Brain microvascular endothelial cell (primary cell): ENCODE measurements around the gene NABP1.

Experiments
- DNase-seq: peaks from one replicate; pipeline ENCODE4 v3.0.0-alpha.2; 2020
- H3K27ac ChIP-seq: fragments of 250-450 bp; sonication (Bioruptor Pico); 2 replicates; pipeline ENCODE4 v1.5.1; 2020; ENCODE audit warnings: mild to moderate bottlenecking, moderate library complexity
- H3K27me3 ChIP-seq: fragments of 250-450 bp; sonication (Bioruptor Pico); replicated peaks from 2 replicates; pipeline ENCODE4 v1.5.1; 2020; ENCODE audit warnings: mild to moderate bottlenecking
- H3K36me3 ChIP-seq: fragments of 250-450 bp; sonication (Bioruptor Pico); replicated peaks from 2 replicates; pipeline ENCODE4 v1.5.1; 2020; ENCODE audit warnings: mild to moderate bottlenecking
- H3K4me3 ChIP-seq: 2 replicates; pipeline ENCODE4 v1.5.1; 2011; ENCODE audit warnings: low read depth, mild to moderate bottlenecking, control low read depth, low read length, moderate library complexity
- in situ Hi-C: cut with HindIII; loops from 2 replicates; pipeline ENCODE4 v1.10.0; 2017; ENCODE audit warnings: low sequenced_read_pairs, low pct_ligation_motif_present
- TF ChIP-seq, protein P1 (sequence below): IDR thresholded peaks from 2 replicates; pipeline ENCODE4 v1.5.1; 2011; ENCODE audit warnings: low read depth, mild to moderate bottlenecking, moderate library complexity, low read length, control low read depth, inconsistent platforms; ENCODE audit errors: missing control alignments

The NABP1 gene

DNA sequence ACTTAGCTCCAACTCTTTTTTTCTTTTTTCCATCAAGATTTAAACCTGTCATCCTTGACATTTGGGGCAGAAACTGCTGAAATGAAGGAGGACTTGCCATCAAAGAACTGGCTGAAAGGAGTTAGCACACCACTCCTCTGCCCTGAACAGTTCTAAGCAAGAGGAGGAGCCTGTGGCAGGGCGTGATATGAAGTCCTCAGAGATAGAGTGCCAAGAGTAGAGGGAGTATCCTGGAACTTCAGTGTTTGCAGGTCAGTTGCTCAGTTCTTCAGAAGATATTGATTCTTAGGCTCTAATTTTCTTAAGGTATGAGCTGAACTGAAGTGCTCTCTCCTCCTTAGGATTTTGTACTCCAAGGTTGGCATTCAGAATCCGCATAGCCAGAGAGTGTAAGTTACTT, 15.2 kb downstream of the NABP1 start:
- H3K4me3 ChIP-seq, result no peak overlapping the region
- H3K27ac ChIP-seq, result no peak overlapping the region
- no peaks in the 10 kb centered on the region for H3K27me3 ChIP-seq
- H3K36me3 ChIP-seq, result no peaks in the 10 kb centered on the region
- no peak for DNase-seq
- TF ChIP-seq, protein P1, sequence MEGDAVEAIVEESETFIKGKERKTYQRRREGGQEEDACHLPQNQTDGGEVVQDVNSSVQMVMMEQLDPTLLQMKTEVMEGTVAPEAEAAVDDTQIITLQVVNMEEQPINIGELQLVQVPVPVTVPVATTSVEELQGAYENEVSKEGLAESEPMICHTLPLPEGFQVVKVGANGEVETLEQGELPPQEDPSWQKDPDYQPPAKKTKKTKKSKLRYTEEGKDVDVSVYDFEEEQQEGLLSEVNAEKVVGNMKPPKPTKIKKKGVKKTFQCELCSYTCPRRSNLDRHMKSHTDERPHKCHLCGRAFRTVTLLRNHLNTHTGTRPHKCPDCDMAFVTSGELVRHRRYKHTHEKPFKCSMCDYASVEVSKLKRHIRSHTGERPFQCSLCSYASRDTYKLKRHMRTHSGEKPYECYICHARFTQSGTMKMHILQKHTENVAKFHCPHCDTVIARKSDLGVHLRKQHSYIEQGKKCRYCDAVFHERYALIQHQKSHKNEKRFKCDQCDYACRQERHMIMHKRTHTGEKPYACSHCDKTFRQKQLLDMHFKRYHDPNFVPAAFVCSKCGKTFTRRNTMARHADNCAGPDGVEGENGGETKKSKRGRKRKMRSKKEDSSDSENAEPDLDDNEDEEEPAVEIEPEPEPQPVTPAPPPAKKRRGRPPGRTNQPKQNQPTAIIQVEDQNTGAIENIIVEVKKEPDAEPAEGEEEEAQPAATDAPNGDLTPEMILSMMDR, result no peak
- in situ Hi-C loops, result loop anchor here (25.0 kb wide), 1 partner anchor 131 kb away; no protein-coding TSS in a partner anchor

DNA sequence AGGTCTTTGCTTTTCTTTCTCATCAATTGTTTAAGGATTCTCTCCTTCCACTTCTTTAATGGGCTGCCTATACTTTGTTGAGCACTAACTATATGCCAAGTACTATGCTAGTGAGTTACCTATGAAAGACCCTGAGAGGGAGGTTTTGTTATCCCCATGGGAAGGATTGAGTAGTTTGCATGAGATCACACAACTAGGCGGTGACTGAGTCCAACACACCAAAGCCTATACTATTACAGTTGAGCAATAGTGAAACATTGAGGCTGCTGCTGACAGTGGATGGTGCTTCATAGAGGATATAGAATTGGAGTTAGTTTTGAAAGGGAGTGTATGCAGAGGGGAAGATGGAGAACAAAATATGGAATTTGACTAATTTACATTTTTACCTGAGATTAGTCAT, 15.8 kb downstream of the NABP1 start:
- Histone ChIP-seq H3K27ac (no peak overlapping the region), H3K4me3 (no peak overlapping the region), H3K36me3 (no peaks in the 10 kb centered on the region), H3K27me3 (no peaks in the 10 kb centered on the region)
- in situ Hi-C loops, result loop anchor here (25.0 kb wide), 1 partner anchor 131 kb away; no protein-coding TSS in a partner anchor
- TF ChIP-seq, protein P1, result no peak
- no peak for DNase-seq

DNA sequence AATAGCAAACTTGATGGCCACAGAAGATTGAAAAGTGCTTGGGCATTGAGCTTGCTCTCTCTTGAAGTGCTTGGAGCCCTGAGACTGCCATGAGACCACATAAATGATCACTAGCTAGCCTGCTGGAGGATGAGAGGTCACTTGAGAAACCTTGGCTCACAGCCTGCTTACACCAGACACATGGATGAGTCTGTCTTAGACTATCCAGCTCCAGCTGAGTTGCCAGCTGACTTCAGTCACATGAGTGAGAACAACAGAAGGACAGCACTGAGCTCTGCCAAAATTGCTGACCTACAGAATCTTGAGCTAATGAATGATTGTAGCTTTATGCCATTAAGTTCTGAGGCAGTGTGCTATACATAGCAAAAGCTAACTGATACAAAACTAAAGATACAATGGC, 18.1 kb downstream of the NABP1 start:
- in situ Hi-C loops, result loop anchor here (25.0 kb wide), 1 partner anchor 134 kb away; no protein-coding TSS in a partner anchor
- Histone ChIP-seq H3K27ac (no peak overlapping the region), H3K27me3 (no peaks in the 10 kb centered on the region), H3K4me3 (no peak overlapping the region), H3K36me3 (no peaks in the 10 kb centered on the region)
- peak; percentile 92 for DNase-seq
- TF ChIP-seq, protein P1, result no peak

DNA sequence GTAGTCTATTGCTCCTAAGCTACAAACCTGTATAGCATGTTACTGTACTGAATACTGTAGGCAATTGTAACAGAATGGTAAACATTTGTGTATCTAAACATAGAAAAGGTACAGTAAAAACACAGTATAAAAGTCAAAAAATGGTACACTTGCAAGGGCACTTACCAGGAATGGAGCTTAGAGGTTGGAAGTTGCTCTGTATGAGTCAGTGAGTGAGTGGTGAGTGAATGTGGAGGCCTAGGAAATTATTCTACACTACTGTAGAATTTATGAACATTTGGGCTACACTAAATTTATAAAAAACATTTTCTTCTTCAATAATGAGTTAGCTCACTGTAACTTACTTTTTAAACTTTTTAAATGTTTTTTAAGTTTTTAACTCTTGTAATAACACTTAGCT, 19.0 kb downstream of the NABP1 start:
- Histone ChIP-seq H3K27ac (no peak overlapping the region), H3K4me3 (no peak overlapping the region), H3K36me3 (no peaks in the 10 kb centered on the region), H3K27me3 (no peaks in the 10 kb centered on the region)
- in situ Hi-C loops, result loop anchor here (25.0 kb wide), 1 partner anchor 135 kb away; no protein-coding TSS in a partner anchor
- DNase-seq, result no peak
- TF ChIP-seq, protein P1, result no peak

DNA sequence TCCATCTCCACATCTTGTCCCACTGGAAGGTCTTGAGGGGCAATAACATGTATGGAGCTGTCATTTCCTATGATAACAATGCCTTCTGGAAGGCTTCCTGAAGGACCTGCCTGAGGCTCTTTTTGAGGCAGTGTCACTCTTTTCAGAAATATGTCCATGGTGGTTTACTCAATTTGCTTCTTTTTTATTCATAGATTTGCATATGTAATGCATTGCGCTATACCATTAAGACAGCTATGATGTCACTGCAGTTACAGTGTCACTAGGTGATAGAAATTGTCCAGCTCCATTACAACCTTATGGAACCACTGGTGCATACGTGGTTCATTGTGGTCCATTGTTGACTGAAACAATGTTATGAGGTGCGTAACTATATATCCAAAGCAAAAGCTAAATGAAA, 19.9 kb downstream of the NABP1 start:
- TF ChIP-seq, protein P1, result no peak
- no peak overlapping the region for H3K27ac ChIP-seq
- no peak overlapping the region for H3K4me3 ChIP-seq
- no peaks in the 10 kb centered on the region for H3K27me3 ChIP-seq
- H3K36me3 ChIP-seq, result no peaks in the 10 kb centered on the region
- DNase-seq, result no peak
- in situ Hi-C loops, result loop anchor here (25.0 kb wide), 1 partner anchor 136 kb away; no protein-coding TSS in a partner anchor

DNA sequence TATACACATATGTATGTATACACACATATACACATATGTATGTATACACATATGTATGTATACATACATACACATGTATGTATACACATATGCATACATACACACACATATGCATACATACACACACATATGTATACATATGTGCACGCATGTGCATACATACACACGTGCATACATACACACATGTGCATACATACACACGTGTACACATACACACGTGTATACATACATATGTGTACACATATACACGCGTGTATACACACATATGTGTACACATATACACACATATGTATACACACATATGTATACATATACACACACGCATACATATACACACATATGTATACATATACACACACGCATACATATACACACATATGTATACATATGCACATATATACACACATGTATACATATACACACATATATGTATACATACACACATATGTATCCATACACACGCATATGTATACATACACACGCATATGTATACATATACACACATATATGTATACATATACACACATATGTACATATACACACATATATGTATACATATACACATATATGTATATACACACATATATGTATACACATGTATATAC, 21.5 kb downstream of the NABP1 start:
- no peak for DNase-seq
- TF ChIP-seq, protein P1, result no peak
- Histone ChIP-seq H3K27me3 (no peaks in the 10 kb centered on the region), H3K4me3 (no peak overlapping the region), H3K27ac (no peak overlapping the region), H3K36me3 (no peaks in the 10 kb centered on the region)
- in situ Hi-C loops, result loop anchor here (25.0 kb wide), 1 partner anchor 137 kb away; no protein-coding TSS in a partner anchor
